Neuron (in vitro differentiated cells): ENCODE measurements around the gene DHRS11.

Source experiments
- H2AFZ ChIP-seq: one replicate; pipeline ENCODE4 v1.6.1; 2013; ENCODE audit warnings: low read depth, mild to moderate bottlenecking, inconsistent platforms, low read length, moderate library complexity
- H3K27me3 ChIP-seq: one replicate; pipeline ENCODE4 v1.6.1; 2013; ENCODE audit warnings: low read length; ENCODE audit not compliant: insufficient read depth
- H3K36me3 ChIP-seq: one replicate; pipeline ENCODE4 v1.6.1; 2013; ENCODE audit warnings: low read length; ENCODE audit not compliant: insufficient read depth
- H3K4me1 ChIP-seq: one replicate; pipeline ENCODE4 v1.6.1; 2013; ENCODE audit warnings: low read length; ENCODE audit not compliant: insufficient read depth
- H3K4me3 ChIP-seq: 2 replicates; pipeline ENCODE4 v1.5.1; 2013; ENCODE audit warnings: mild to moderate bottlenecking, low read length, moderate library complexity
- H3K9me3 ChIP-seq: one replicate; pipeline ENCODE4 v1.6.1; 2013; ENCODE audit warnings: low read length

The DHRS11 gene

GRCh38 chr17:36591434-36592315 is at the start of gene DHRS11:
Gene DHRS11 (plus strand): TSS chr17:36591879. CDS start chr17:36592010, 131 bp downstream.
- H3K4me1 ChIP-seq: peaks cover 23% of the 10 kb centered on the region
- H3K9me3 ChIP-seq: no peaks in the 10 kb centered on the region
- peaks cover 30% of the 10 kb centered on the region for H3K36me3 ChIP-seq
- peak within 1 kb of the TSS; percentile 89 for H3K4me3 ChIP-seq
- H2AFZ ChIP-seq: peak within 1 kb of the TSS; percentile 91
- no peaks in the 10 kb centered on the region for H3K27me3 ChIP-seq

- no peaks in the 10 kb centered on the region for H3K27me3 ChIP-seq
- no peak overlapping the region for H3K4me3 ChIP-seq
- peaks cover 14% of the 10 kb centered on the region for H3K4me1 ChIP-seq
- H3K9me3 ChIP-seq: no peaks in the 10 kb centered on the region
- peaks cover 6% of the 10 kb centered on the region for H3K36me3 ChIP-seq
- no peak overlapping the region for H2AFZ ChIP-seq
Measured at GRCh38 chr17:36542755-36543154, 48.9 kb upstream of the DHRS11 start.

- Histone ChIP-seq H3K36me3 (peaks cover 2% of the 10 kb centered on the region), H2AFZ (peak overlapping the region; percentile 94), H3K9me3 (no peaks in the 10 kb centered on the region), H3K4me3 (peak overlapping the region; percentile 90), H3K4me1 (peaks cover 18% of the 10 kb centered on the region), H3K27me3 (no peaks in the 10 kb centered on the region)
Measured at GRCh38 chr17:36544044-36544306, 47.7 kb upstream of the DHRS11 start.

- Histone ChIP-seq H3K36me3 (peaks cover 5% of the 10 kb centered on the region), H2AFZ (peak within 1 kb of the TSS; percentile 94), H3K27me3 (no peaks in the 10 kb centered on the region), H3K9me3 (no peaks in the 10 kb centered on the region), H3K4me3 (peak within 1 kb of the TSS; percentile 90), H3K4me1 (peaks cover 18% of the 10 kb centered on the region)
Measured at GRCh38 chr17:36544307-36545076, 47.2 kb upstream of the DHRS11 start, which contains the start of gene GGNBP2. Gene GGNBP2 (plus strand): TSS chr17:36544919. CDS start chr17:36545725, 806 bp downstream.

- Histone ChIP-seq H3K4me1 (peaks cover 18% of the 10 kb centered on the region), H3K27me3 (no peaks in the 10 kb centered on the region), H3K9me3 (no peaks in the 10 kb centered on the region)
Measured at GRCh38 chr17:36545077-36545464, 46.6 kb upstream of the DHRS11 start.

GRCh38 chr17:36545465-36546417 is 45.9 kb upstream of the DHRS11 start:
- no peaks in the 10 kb centered on the region for H3K9me3 ChIP-seq
- H3K4me1 ChIP-seq: peaks cover 18% of the 10 kb centered on the region
- H3K4me3 ChIP-seq: peak overlapping the region; percentile 90
- peak overlapping the region; percentile 34 for H2AFZ ChIP-seq
- peaks cover 7% of the 10 kb centered on the region for H3K36me3 ChIP-seq
- no peaks in the 10 kb centered on the region for H3K27me3 ChIP-seq

More at GRCh38 chr17:36545077-36545464, 46.6 kb upstream of the DHRS11 start:
- Histone ChIP-seq H2AFZ (peak overlapping the region; percentile 94), H3K36me3 (peaks cover 7% of the 10 kb centered on the region), H3K4me3 (peak overlapping the region; percentile 90)

GRCh38 chr17:36546418-36547093 is 45.1 kb upstream of the DHRS11 start:
- Histone ChIP-seq H3K4me3 (peak overlapping the region; percentile 90), H3K9me3 (no peaks in the 10 kb centered on the region), H3K27me3 (no peaks in the 10 kb centered on the region), H3K36me3 (peaks cover 7% of the 10 kb centered on the region), H3K4me1 (peaks cover 18% of the 10 kb centered on the region), H2AFZ (no peak overlapping the region)

- Histone ChIP-seq H3K4me3 (peak overlapping the region; percentile 90), H3K9me3 (no peaks in the 10 kb centered on the region), H3K27me3 (no peaks in the 10 kb centered on the region), H3K4me1 (peaks cover 18% of the 10 kb centered on the region), H3K36me3 (peaks cover 7% of the 10 kb centered on the region), H2AFZ (no peak overlapping the region)
Measured at GRCh38 chr17:36547776-36548175, 43.9 kb upstream of the DHRS11 start.

GRCh38 chr17:36550491-36551417 is 40.9 kb upstream of the DHRS11 start:
- H3K27me3 ChIP-seq: no peaks in the 10 kb centered on the region
- H3K4me1 ChIP-seq: peaks cover 18% of the 10 kb centered on the region
- no peak overlapping the region for H3K4me3 ChIP-seq
- H3K9me3 ChIP-seq: no peaks in the 10 kb centered on the region
- no peak overlapping the region for H2AFZ ChIP-seq
- peaks cover 15% of the 10 kb centered on the region for H3K36me3 ChIP-seq

- H2AFZ ChIP-seq: no peak overlapping the region
Measured at GRCh38 chr17:36553459-36553858, 38.2 kb upstream of the DHRS11 start.

GRCh38 chr17:36566081-36566480 is 25.6 kb upstream of the DHRS11 start:
- H2AFZ ChIP-seq: no peak overlapping the region
- peaks cover 64% of the 10 kb centered on the region for H3K36me3 ChIP-seq
- H3K4me3 ChIP-seq: no peak overlapping the region
- H3K27me3 ChIP-seq: no peaks in the 10 kb centered on the region
- H3K4me1 ChIP-seq: no peaks in the 10 kb centered on the region
- H3K9me3 ChIP-seq: no peaks in the 10 kb centered on the region

More at GRCh38 chr17:36553459-36553858, 38.2 kb upstream of the DHRS11 start:
- Histone ChIP-seq H3K9me3 (no peaks in the 10 kb centered on the region), H3K36me3 (peaks cover 36% of the 10 kb centered on the region), H3K4me3 (no peak overlapping the region), H3K4me1 (no peaks in the 10 kb centered on the region), H3K27me3 (no peaks in the 10 kb centered on the region)
